HG03159 (cell line): ENCODE results near the gene CFLAR.
"Not testable (repeated sequence)": the region's sequence is repeated elsewhere in the genome, so short reads cannot be mapped to it uniquely, and the experiment has no call there.

Experiments used
- ATAC-seq: cut with Tn5 transposase; IDR thresholded peaks from one replicate; pipeline ENCODE4 v1.9.1; 2021; ENCODE audit warnings: mild to moderate bottlenecking, moderate library complexity; ENCODE audit not compliant: unreplicated experiment

CFLAR gene

DNA sequence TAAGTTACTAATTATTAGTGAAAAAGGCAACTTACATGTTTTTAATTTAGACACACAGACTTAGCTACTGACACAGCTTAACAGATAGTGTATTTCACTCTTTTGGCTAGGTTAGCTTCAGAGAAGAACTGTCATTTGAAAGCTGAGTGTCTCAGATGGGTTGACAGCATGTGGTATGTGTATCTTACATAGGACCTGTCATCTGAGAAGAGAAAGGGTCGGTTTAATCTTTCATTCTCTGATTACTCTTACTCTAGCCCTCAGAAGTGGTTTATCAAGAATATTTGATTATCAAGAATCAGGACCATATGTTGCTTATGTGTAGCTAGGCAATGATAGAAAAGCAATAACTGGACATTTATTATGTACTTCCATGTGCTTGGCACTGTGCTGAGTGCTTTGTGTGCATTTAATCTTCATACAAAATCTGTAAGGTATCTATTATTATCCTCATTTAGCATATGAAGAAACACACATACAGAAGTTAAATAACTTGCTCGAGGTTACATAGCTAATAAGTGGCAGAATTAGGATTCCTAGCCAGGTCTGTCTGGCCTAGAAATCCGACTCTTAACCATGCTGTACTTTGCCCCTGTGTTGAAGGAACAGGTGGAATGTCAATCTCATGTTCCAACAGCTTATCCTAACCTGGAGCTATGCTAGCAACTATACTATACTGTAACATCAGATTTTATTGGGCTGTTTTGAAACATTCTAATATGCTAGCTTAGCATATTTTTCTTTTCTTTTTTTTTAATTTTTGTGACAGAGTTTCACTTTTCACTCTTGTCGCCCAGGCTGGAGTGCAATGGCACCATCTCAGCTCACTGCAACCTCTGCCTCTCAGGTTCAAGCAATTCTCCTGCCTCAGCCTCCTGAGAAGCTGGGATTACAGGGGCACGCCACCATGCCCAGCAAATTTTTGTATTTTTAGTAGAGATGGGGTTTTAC lies 28.4 kb downstream of the CFLAR start:
- no peak for ATAC-seq

DNA sequence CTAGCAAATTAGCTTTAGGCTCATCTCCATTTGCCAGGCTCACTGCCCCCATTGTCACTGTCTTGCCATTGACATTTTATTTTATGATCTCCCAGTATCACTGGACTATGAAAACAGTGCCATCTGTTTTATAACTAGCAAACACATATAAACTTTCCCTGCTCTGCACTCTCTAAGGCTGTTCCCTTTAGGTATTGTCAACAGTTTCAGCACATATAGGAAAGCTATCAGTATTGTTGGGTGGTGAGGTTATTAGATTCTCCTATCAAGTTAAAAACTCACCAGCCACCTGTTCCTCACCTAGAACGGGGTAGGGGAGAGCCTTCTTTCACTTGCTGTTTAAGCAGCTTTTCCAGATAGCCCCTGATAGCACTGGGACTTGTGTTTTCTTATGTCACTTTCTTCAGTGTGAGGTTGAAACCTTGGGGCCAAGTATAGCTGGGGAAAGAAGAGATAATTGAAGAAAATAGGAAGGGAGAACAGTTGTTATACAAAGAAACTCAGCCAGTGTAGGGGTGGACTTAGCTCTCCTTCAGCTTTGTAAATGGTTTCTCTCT lies 32.5 kb downstream of the CFLAR start:
- ATAC-seq = no peak

DNA sequence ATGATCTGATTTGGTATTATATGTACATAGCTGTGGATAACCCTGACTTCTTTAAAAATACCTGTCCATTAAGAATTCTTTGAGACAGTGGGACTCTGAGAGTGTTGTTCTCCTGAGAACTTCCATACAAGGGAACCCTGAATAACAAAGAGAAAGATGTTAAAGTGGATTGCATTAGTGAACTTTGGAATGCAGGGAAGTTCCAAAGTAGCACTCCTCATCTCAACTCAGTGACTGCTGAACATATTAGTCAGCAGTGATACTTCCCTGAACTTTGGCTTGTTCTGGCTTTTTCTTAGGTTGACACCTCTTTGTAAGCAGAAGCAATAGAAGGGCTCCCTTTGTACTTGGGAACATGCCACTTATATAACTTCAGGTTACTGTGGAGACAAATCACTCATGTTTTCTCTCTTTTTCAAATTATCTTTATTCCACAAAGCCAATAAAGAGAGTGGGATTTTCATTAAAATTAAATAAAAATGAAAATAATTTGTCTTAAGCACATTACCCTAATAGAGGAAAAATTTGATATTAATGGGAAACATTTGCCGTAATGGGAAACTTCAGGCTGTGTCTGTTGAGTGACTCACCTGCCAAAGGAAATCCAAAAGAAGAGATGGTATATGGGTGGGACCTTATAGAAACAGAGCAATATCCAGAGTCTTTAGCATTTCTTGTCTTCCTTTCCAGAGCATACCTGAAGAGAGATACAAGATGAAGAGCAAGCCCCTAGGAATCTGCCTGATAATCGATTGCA lies 33.3 kb downstream of the CFLAR start:
- no peak for ATAC-seq

DNA sequence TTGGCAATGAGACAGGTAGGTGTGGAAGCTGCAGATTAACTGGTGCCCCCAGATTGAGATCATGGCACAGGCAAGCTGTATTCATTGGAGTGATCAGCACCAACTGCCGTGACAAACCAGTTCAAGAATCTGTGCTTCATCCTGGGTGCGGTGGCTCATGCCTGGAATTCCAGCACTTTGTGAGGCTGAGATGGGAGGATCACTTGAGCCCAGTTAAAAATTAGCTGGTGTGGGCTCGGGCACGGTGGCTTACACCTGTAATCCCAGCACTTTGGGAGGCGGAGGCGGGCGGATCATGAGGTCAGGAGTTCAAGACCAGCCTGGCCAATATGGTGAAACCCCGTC lies 33.8 kb downstream of the CFLAR start:
- ATAC-seq = not testable (repeated sequence)

DNA sequence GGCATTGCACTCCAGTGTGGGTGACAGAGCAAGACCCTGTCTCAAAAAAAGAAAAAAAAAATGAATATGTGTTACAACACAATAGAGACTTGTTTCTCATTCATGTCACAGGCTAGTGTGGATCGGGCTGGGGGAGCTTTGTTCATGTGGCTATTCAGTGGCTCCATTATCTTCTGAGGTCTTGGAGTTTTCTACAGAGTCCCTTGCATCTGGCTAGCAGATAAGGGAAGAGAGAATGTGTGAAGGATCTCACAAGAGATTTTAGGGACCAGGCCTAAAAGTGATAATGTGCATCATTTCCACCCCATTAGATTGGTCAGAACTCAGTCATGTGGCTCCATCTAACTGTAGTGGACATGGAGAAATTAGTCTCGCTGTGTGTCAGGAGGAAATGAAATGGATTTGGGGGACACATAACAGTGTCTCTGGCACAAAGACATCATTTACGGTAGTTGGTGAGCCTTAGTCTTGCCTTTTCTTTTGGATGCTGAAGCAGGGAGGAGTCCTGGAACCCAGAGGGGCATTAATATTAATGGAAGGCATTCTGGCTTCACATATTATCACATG lies 34.6 kb downstream of the CFLAR start:
- ATAC-seq = no peak

DNA sequence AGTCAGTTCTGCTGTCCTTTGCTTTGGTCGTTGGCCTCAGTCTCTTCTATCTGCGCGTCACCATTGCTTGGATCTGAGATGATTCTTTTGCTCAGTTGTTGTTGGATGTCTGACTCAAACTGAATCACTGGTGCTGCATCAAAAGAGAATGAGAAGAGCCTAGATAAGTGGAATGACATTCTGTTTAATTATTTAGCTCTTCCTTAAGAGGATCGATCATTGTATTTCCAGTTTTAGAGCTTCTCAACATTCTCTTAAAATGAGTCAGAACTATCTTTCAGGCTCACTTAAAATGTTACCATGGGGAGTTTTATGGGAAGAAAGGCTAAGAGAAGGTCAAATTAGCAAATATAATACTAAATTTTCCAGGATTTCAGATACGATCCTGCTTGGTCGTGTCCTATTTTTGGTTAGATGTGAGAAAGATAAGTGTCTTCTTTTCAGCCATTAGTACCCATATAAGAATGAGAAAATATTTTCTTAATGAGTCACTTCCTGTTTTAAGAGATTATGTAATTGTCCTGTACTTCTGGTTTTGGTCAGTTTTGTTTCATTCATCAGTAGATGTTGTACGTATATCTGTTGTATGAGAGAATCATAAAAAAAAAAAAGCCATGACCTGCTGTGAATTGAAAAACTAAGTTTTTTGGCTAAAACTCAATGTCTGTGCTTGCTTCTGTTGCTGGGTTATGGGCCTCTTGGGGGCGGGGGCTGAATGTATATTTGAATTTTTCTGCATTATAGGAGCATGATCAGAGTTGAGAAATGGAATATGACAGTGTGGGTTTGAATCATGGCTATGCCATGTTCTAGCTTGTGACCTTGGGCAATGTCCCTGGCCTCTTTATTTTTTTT lies 35.4 kb downstream of the CFLAR start:
- peak; percentile 84 for ATAC-seq

DNA sequence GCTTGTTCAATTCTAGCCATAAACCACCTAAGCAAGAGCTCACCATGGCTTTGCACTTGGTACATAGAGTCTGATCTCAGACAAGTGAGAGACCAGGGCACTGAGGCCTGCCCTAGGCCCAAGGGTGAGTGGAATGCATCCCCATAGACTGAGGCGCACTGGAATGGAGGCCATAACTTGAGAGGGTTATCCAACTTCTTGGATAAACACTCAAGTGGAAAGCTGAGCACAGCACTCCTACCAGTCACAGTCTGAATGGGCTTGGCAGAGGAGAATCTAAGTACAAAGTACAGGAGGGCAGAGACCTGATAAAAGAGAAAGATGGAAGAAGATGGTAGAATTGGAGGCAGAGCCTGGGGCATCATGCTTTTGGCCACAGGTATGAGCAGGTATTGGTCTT lies 36.6 kb downstream of the CFLAR start:
- ATAC-seq = no peak

DNA sequence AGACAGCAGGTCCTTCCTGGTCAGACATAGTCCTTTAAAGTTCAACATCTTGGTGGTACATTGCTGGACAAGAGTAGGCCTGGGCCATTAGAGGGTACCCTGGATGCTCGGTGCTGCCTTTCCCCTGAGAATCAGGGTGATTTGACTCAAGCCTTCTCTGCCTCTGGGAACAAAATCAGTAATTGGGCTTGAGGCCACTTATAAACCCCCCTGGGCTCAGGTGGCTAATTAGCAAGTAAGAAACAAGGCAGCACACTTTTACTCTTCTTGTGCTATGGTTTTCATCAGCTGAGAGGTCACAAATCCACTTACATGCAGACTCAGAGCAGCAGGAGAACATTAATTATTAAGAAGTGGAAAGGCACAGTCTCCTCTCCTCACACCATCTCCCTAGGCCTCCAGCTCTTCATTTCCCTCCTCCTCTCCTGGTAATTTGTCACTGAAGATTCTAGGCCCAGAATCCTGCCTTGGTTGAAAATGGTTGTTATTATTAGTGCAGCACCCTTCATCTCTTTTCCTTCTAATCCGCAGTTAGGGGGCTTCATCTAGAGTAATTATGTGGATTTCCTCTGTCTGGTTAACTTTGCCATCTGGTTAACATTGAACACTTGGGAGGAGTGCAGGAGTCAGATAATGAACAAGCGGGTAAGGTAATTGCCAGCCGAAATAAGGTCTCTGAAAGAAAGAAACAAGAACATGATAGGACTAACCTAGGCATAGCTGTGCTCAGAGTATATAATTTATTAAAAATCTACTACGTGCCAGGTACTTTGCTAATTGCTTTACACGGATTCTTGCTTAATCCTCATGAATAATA lies 37.2 kb downstream of the CFLAR start:
- ATAC-seq = no peak

DNA sequence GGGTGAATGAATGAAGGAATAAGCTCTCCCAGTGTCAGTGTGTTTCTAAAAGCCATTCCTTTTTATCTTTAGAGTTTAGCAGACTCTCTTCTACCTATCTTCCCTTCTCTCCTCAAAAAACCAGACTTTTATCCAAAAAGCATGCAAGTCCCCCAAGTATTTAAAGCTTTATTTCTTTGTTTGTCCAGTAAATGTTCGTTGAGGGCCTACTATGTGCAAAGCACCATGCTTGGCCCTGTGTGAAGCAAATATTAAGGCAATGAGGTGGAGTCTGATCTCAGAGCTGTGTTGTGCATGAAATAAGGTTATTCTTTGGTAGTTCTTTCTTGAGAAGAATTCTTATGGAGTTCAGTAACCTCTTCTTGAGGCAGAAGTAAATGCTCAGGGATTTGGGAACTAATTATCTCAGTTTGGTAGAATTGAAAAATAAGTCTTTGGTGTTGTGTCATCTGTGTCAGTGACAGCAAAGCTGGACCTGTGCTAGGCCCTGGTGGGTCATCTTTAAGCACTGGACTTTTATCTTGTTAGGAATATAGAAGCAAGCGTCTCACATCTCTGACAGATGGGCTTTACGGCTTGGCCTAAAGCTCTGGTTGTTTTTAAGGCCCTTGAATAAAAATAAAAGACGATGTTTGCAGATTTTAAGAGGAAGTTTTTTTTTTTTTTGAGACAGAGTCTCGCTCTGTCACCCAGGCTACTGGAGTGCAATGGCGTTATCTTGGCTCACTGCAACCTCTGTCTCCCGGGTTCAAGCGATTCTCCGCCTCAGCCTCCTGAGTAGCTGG lies 38.8 kb downstream of the CFLAR start:
- no peak for ATAC-seq

DNA sequence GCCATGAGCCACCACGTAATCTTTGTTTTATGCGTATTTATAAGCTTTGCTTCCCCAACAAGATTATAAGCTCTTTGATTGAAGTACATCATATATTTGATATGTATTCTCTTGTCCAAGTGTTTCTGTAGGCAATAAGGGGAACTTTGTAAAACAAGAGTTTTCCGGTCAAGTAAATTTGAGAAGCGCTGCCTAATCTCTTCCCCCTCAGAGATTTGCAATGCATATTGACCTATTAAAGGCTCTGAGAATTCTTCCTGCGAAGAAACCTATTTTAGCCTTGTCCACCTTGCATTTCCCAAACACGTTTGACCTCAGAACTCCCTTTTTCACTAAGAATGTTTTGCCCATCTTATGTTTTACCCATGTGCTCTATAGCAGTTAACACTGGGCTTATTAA lies 40.1 kb downstream of the CFLAR start:
- ATAC-seq = no peak

- ATAC-seq = no peak
These were observed 40.7 kb downstream of the CFLAR start for GRCh38 chr2:201156640-201157039.

GRCh38 chr2:201157694-201158093 lies 41.7 kb downstream of the CFLAR start:
- ATAC-seq = no peak

GRCh38 chr2:201158111-201158929 lies 42.4 kb downstream of the CFLAR start:
- peak; percentile 89 for ATAC-seq

- no peak for ATAC-seq
These were observed 48.2 kb downstream of the CFLAR start for GRCh38 chr2:201164166-201164565.

DNA sequence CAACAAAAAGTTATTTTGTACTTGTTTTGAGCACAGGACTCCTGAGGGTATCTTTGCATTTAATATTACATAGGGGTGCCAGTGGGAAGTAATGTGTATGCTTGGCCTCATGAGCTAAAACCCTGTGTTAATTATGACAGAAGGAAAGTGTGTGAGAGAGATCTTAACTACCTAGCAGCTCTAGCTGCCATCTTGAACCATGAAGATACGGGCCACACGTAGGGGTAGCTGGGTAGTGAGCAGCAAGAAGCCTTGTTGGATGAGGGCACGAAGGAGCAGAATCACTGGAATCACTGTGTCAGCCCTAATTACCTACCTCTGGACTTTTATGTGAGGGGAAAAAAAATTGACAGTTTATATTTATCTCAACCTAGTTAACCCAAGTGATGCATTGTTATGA lies 51.6 kb downstream of the CFLAR start:
- no peak for ATAC-seq

DNA sequence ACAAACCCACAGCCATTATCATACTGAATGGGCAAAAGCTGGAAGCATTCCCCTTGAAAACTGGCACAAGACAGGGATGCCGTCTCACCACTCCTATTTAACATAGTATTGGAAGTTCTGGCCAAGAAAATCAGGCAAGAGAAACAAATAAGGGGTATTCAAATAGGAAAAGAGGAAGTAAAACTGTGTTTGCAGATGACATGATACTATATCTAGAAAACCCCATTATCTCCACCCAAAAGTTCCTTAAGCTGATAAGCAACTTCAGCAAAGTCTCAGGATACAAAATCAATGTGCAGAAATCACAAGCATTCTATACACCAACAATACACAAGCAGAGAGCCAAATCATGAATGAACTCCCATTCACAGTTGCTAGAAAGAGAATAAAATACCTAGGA lies 52.5 kb downstream of the CFLAR start:
- ATAC-seq = not testable (repeated sequence)

DNA sequence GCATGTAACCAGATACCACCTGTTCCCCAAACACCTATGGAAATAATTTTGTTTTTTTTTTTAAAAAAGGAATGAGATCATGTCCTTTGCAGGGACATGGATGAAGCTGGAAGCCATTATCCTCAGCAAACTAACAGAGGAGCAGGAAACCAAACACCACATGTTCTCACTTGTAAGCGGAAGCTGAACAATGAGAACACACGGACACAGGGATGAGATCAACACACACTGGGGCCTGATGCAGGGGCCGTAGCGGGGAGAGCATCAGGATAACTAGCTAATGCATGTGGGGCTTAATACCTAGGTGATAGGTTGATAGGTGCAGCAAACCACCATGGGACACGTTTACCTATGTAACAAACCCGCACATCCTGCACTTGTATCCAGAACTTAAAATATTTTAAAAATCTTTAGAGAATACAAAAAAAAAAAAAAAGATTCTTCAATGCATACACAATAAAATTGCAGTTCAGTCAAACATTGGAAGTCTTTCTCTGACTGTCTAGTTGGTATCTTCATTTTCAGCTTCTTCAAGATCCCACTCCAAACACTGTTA lies 55.4 kb downstream of the CFLAR start:
- no peak for ATAC-seq

DNA sequence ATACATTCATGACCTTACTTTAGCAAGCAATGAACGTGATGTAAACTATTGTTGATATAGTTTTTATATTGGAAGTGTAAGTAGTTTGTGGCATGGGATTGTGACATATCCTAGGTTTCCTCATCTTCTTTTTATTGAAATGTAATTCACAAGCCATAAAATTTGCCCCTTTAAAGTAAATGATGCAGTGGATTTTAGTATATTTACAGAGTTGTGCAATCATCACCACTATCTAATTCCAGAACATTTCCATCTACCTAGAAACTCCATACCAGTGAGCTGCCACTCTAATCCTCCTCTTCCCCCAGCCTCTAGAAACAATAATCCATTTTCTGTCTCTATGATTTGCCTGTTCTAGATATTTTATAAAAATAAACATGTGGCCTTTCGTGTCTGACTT lies 56.3 kb downstream of the CFLAR start:
- no peak for ATAC-seq
